Stimulated activated CD8-positive, alpha-beta memory T cell treated with anti-CD3 and anti-CD28 coated beads, Interleukin-12 subunit alpha, Interleukin-12 subunit beta, amount 100 ng/mL, for 24 hours (primary cell): ENCODE data around the gene TNIP1.
A peak's percentile ranks its signal among the peaks of the same experiment; 100 is the strongest.

ENCODE experiments used
- DNase-seq: peaks from one replicate; pipeline ENCODE4 v3.0.0-alpha.2; 2020; ENCODE audit errors: extremely low read depth

Gene TNIP1

GRCh38 chr5:151083081-151083676 is 2.3 kb upstream of the TNIP1 start:
- DNase-seq: no peak

- DNase-seq: no peak
Observed at GRCh38 chr5:151082282-151082902, 1.6 kb upstream of the TNIP1 start.

- no peak for DNase-seq
Observed at GRCh38 chr5:151081431-151082281, 822 bp upstream of the TNIP1 start.

GRCh38 chr5:151079838-151080612 is 809 bp downstream of the TNIP1 start:
- DNase-seq: peak; percentile 43

- DNase-seq: peak; percentile 58
Observed at GRCh38 chr5:151078490-151079262, 2.2 kb downstream of the TNIP1 start.

GRCh38 chr5:151077967-151078366 is 2.9 kb downstream of the TNIP1 start:
- DNase-seq: no peak

GRCh38 chr5:151077419-151077818 is 3.4 kb downstream of the TNIP1 start:
- DNase-seq: no peak

GRCh38 chr5:151076616-151077015 is 4.2 kb downstream of the TNIP1 start:
- DNase-seq: no peak

- no peak for DNase-seq
Observed at GRCh38 chr5:151075698-151076331, 5.0 kb downstream of the TNIP1 start.

GRCh38 chr5:151074557-151074956 is 6.3 kb downstream of the TNIP1 start:
- no peak for DNase-seq

GRCh38 chr5:151073280-151073679 is 7.6 kb downstream of the TNIP1 start:
- no peak for DNase-seq

GRCh38 chr5:151072630-151073025 is 8.2 kb downstream of the TNIP1 start:
- DNase-seq: no peak

- no peak for DNase-seq
Observed at GRCh38 chr5:151071848-151072629, 8.8 kb downstream of the TNIP1 start.

GRCh38 chr5:151071021-151071420 is 9.8 kb downstream of the TNIP1 start:
- DNase-seq: no peak

- DNase-seq: no peak
Observed at GRCh38 chr5:151070449-151070848, 10.4 kb downstream of the TNIP1 start.

- no peak for DNase-seq
Observed at GRCh38 chr5:151068433-151069197, 12.2 kb downstream of the TNIP1 start.

GRCh38 chr5:151067632-151068432 is 13.0 kb downstream of the TNIP1 start:
- DNase-seq: no peak

- no peak for DNase-seq
Observed at GRCh38 chr5:151066920-151067319, 13.9 kb downstream of the TNIP1 start.
